ENCODE measurements around the gene ETFA.

- no peak for TF ChIP-seq POLR2A (IDR thresholded peaks at IDR 0.05)
- TF ChIP-seq CTCF (IDR thresholded peaks at IDR 0.05 in 8 of 11, conservative IDR thresholded peaks at IDR 0.05 in 3 of 11): no peak
- no peak for TF ChIP-seq POLR2AphosphoS5 (IDR thresholded peaks at IDR 0.05)
These were observed 16.9 kb upstream of the ETFA start for GRCh38 chr15:76328106-76328696.
